GM19025 (cell line): ENCODE results near the gene PTPRT.

Experiments used
- ATAC-seq: cut with Tn5 transposase; IDR thresholded peaks from one replicate; pipeline ENCODE4 v1.9.1; 2021; ENCODE audit warnings: mild to moderate bottlenecking, low read depth, moderate library complexity; ENCODE audit not compliant: unreplicated experiment

The PTPRT gene

DNA sequence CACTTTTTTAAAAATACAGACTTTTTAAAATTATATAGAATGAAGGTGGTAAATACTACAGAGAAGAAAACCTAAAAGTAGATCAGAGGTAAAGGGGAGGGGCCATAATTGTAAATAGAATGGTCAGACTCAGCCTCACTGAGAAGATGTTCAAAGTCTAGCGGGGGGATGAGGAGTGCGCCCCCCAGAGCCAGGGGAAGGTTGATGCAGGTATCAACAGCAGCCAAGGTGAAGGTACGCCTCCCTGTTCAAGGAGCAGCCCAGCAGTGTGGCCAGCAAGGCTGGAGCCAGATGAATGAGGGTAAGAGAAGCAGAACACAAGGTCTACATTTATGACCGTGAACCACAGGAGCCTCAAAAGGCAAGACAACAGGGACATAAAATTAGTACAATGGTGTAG is 204.1 kb downstream of the PTPRT start:
- ATAC-seq: no peak

GRCh38 chr20:42982218-42982617 is 207.5 kb downstream of the PTPRT start:
- ATAC-seq: no peak

- no peak for ATAC-seq
Measured at GRCh38 chr20:42981253-42981652, 208.5 kb downstream of the PTPRT start.

DNA sequence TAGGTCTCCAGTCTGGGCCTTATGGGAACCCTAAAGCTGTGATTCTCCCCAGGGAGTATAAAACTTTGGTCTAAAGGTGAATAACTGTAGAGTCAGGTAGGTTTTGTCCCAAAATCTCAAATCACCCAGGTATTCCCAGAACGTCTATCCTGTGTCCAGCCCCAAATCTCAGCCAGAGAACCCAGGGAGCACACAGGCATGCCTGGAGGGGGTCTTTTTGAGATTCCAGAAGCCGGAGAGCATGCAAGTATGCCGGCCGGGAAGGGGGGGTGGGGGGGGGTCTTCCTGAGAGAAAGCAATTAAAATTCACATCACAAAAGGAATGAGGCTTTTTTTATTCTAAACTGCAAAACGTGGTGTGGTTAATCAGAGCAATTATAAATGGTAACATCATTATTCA is 210.0 kb downstream of the PTPRT start:
- no peak for ATAC-seq

GRCh38 chr20:42978184-42978974 is 211.3 kb downstream of the PTPRT start:
- no peak for ATAC-seq

DNA sequence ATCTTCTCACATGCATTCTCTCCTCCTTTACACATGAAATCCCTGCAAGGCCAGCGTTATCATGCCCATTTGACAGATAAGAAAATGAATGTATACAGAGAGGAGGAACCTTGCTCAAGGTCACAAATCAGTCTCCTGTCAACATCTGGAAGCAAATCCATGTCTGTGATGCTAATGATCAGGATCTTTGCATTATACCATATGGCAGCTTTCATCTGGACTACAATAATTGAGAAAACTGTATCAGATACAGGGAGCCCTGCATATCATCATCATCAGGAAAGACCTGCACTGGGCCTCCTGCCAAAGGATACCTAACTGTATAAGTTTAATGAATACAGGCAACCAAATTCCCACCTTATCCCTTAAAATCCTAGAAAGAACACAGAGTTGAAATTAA is 213.7 kb downstream of the PTPRT start:
- ATAC-seq: no peak

DNA sequence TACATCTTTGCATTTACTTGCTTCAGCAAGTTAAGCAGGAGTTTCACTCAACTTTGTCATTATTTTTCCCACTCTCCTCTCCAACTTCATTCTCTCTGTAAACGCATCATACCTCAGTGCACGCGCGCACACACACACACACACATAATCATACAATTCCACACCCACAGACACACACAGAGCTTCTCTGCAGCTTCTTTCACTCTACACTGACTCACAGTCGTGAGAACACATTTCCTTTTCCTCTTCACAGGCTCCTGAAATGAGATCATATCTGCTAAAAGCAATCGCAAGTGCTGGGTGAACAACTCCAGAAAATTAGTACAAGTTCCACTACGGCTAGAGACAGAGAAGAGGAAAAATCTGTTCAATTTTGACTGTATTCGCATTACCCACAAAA is 215.4 kb downstream of the PTPRT start:
- no peak for ATAC-seq

DNA sequence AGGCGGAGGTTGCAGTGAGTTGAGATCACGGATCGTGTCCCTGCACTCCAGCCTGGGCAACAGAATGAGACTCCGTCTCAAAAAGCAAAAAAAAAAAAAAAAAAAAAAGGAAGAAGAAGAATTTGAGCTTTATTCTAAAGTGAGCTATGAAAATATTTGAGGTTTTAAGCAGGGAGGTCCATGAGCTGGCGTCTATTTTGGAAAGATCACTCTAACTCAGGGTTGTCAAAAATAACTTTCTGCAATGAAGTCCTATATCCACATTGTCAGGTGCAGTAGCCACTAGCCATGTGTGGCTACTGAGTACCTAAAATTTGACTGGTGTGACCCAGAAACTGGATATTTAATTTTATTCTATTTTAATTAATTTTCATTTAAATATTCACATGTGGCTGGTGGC is 217.1 kb downstream of the PTPRT start:
- ATAC-seq: no peak

DNA sequence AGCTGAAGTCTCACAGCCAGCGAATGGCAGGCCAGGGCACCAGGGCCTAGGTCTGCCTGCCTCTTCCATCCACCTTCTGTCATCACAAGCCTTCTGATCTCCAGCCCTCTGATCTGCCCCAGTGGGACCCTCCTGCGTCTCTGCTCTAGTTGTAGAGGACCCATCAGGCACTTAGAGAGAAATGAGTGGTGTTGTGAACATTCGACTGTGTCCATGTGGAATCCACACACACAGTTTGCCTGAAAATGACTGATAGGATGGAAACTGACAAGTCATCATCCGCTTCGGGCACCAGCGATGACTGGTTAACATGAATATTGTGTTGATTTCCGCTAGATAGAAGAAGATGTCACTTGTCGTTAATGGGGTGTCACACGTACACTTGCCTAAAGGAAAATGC is 221.0 kb downstream of the PTPRT start:
- ATAC-seq: no peak

DNA sequence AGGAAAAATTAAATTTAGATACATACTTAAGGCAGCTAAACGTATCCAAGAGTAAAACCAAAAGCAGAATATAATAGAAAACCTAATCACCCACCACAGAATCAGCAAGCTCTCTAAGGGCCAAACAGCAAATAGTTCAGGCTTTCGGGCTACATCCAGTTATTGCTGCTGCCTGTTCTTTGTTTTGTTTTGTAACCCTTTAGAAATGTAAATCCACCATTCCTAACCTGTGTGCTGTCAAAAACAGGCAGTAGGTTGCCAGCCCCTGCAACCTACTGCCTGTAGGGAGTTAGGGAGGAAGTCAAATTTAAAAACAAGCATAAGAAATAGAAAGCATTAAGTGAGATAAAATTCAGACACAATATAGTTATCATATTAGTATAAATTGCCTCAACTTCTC is 225.9 kb downstream of the PTPRT start:
- ATAC-seq: no peak

DNA sequence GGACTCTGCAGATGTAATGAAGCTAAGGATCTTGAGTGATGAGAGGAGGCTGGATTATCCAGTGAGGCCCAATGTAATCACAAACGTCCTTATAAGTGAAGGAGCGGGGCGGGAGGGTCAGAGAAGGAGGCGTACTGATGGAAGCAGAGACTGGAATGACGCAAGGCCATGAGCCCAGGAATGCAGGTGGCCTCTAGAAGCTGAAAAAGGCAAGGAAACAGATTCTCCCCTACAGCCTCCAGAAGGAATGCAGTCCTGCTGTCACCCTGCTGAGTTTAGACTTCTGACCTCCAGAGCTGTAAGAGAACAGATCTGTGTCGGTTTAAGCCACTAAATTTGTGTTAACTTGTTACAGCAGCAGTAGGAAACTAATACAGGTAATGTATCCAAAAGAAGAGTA is 227.9 kb downstream of the PTPRT start:
- no peak for ATAC-seq

- no peak for ATAC-seq
Measured at GRCh38 chr20:42959996-42960395, 229.7 kb downstream of the PTPRT start.

DNA sequence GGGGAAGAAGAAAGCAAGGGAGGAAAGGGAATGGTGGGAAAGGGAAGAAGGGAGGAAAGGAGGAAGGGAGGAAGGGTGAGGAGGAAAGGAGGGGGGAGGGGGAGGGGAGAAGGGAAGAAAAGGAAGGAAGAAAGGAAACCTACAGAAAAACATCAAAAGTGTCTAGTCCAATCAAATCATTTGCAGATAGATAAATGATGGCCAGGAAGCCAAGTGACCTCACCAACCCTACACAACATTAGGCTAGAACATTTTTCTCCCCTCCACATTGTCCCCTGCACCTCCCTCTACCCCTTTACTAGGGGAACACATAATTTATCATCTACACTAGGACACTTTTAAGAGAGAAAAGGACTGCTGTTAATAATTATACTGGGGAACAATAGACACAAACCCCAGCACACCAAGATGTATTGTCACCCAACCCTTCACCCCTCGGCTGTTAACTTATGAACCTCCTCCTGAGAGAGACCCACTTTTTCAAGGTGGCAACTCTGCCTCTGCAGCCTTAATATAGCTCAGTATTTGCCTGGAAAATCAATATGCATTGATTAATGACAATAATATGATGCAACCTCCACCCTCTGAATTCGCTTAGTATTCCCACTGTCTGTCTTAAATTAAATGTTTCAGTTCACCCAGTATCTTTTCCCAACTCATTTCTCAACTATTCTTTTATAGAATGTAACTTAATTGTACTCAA is 231.2 kb downstream of the PTPRT start:
- no peak for ATAC-seq

- ATAC-seq: no peak
Measured at GRCh38 chr20:42957704-42958095, 232.0 kb downstream of the PTPRT start.

DNA sequence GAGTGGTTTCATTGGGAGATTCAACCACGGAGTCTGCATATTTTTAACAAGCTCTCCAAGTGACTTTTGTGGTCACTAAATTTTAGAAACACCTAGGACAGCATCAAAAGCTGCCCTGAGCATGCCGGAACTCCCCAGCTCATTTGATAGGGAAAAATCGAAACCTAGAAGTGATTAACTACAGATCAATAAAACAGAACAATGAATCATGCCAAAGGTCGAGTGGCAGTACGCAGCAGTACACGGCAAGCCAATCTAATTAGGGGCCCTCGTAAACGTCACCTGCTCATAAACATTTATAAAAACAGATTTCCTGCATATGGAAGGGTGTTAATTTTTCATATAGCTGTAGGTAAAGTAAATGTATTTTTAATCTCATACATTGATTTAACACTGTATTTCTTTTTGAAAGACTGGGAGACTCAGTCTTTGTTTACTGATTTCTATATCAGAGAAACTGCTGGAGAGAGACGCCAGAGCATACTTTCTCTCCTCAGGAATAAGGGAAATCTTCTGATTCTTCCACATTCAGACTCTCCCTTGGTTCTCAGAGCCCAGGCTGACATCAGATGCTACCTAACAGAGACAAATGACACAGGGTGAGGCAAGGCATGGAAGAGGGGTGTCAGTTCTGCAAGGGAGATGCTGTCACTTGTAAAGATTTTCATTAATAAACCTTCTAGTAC is 232.5 kb downstream of the PTPRT start:
- ATAC-seq: no peak

- ATAC-seq: no peak
Measured at GRCh38 chr20:42955713-42956112, 234.0 kb downstream of the PTPRT start.

GRCh38 chr20:42954951-42955350 is 234.8 kb downstream of the PTPRT start:
- no peak for ATAC-seq

- ATAC-seq: no peak
Measured at GRCh38 chr20:42949950-42950349, 239.8 kb downstream of the PTPRT start.

DNA sequence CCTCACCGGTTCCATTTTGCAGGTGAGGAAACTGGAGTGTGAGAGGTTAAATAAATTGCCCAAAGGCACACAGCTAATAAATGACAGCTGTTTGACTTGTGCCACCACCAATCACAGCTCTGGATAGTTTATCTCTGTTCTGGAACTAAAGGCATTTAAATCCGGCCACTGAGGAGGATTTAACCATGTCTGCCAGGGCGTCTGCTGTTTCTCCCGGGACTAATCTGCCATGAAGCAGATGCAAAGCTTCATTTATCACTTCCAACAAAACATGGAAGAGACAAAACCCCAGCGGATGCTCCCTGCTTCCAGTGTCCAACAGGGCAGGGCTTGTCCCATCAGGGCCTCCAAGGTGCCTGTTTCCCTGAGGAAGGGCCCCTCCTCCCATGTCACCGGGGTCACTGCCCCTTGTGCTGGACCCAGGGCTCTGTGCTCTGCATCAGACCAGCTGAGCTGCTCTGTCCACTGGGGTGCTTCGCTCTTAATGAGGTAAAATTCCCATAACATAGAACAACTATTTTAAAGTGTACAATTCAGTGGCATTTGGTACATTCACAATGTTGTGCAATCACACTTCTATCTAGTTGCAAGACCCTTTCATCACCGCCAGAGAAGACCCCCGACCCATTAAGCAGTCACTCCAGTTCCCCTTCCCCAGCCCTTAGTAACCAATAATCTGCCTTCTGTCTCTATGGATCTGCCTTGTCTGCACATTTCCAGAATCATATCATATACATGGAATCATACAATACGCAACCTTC is 244.3 kb downstream of the PTPRT start:
- ATAC-seq: no peak

- no peak for ATAC-seq
Measured at GRCh38 chr20:42941629-42942028, 248.1 kb downstream of the PTPRT start.
